ENCODE results near the gene MCTP1.

GRCh38 chr5:95107138-95107537 lies 177.8 kb downstream of the MCTP1 start:
- no peak for TF ChIP-seq POLR2A (IDR thresholded peaks at IDR 0.05; ENCODE audit: low read depth, low read length)
- TF ChIP-seq POLR2AphosphoS5 (IDR thresholded peaks at IDR 0.05; ENCODE audit: low read depth, low read length): no peak
